ENCODE measurements around the gene CROCC2.

CROCC2 gene

GRCh38 chr2:240951045-240951594 is 45.0 kb downstream of the CROCC2 start:
- Histone ChIP-seq H3K9me3 (ENCODE audit: control insufficient read depth, low read length) (no peaks in the 10 kb centered on the region), H2AFZ (no peak overlapping the region), H3K36me3 (ENCODE audit: control insufficient read depth, insufficient read depth, low read length) (no peaks in the 10 kb centered on the region), H3K27ac (no peak overlapping the region), H3K4me2 (ENCODE audit: low read length) (no peak overlapping the region), H3K4me1 (peaks cover 3% of the 10 kb centered on the region), H3K79me2 (no peaks in the 10 kb centered on the region), H3K27me3 (ENCODE audit: control insufficient read depth, insufficient read depth, low read length) (no peaks in the 10 kb centered on the region), H3K4me3 (ENCODE audit: low read depth, low read length) (no peak overlapping the region), H3K9ac (no peak overlapping the region)
- no peak for TF ChIP-seq CTCF (IDR thresholded peaks at IDR 0.05)

- Histone ChIP-seq H2AFZ (no peak overlapping the region), H3K27me3 (ENCODE audit: control insufficient read depth, insufficient read depth, low read length) (no peaks in the 10 kb centered on the region), H3K9ac (no peak overlapping the region), H3K9me3 (ENCODE audit: control insufficient read depth, low read length) (no peaks in the 10 kb centered on the region), H3K36me3 (ENCODE audit: control insufficient read depth, insufficient read depth, low read length) (no peaks in the 10 kb centered on the region), H3K4me1 (peaks cover 3% of the 10 kb centered on the region), H3K27ac (no peak overlapping the region), H3K4me3 (ENCODE audit: low read depth, low read length) (no peak overlapping the region), H3K79me2 (no peaks in the 10 kb centered on the region), H3K4me2 (ENCODE audit: low read length) (no peak overlapping the region)
- no peak for TF ChIP-seq CTCF (IDR thresholded peaks at IDR 0.05)
Measured at GRCh38 chr2:240952496-240953246, 46.5 kb downstream of the CROCC2 start.

GRCh38 chr2:240953426-240954410 is 47.6 kb downstream of the CROCC2 start:
- Histone ChIP-seq H3K27ac (no peak overlapping the region), H3K4me3 (ENCODE audit: low read depth, low read length) (no peak overlapping the region), H3K79me2 (no peaks in the 10 kb centered on the region), H3K9ac (no peak overlapping the region), H3K9me3 (ENCODE audit: control insufficient read depth, low read length) (no peaks in the 10 kb centered on the region), H3K36me3 (ENCODE audit: control insufficient read depth, insufficient read depth, low read length) (no peaks in the 10 kb centered on the region), H2AFZ (no peak overlapping the region), H3K4me2 (ENCODE audit: low read length) (no peak overlapping the region), H3K4me1 (peaks cover 3% of the 10 kb centered on the region), H3K27me3 (ENCODE audit: control insufficient read depth, insufficient read depth, low read length) (no peaks in the 10 kb centered on the region)
- TF ChIP-seq CTCF (IDR thresholded peaks at IDR 0.05), result no peak

GRCh38 chr2:240954436-240955305 is 48.5 kb downstream of the CROCC2 start:
- H3K4me2 ChIP-seq (ENCODE audit: low read length), result no peak overlapping the region
- no peak overlapping the region for H3K27ac ChIP-seq
- H3K4me3 ChIP-seq (ENCODE audit: low read depth, low read length), result no peak overlapping the region
- TF ChIP-seq CTCF (IDR thresholded peaks at IDR 0.05), result no peak
- H3K27me3 ChIP-seq (ENCODE audit: control insufficient read depth, insufficient read depth, low read length), result no peaks in the 10 kb centered on the region
- H3K9me3 ChIP-seq (ENCODE audit: control insufficient read depth, low read length), result no peaks in the 10 kb centered on the region
- H3K4me1 ChIP-seq, result peaks cover 3% of the 10 kb centered on the region
- peak overlapping the region; percentile 48 for H2AFZ ChIP-seq
- H3K9ac ChIP-seq, result no peak overlapping the region
- H3K36me3 ChIP-seq (ENCODE audit: control insufficient read depth, insufficient read depth, low read length), result no peaks in the 10 kb centered on the region
- no peaks in the 10 kb centered on the region for H3K79me2 ChIP-seq

Data from parathyroid adenoma (tissue), 2 donors.